Keratinocyte (primary cell): ENCODE results near the gene SNAI3. TPM values are rescaled to one million over a fixed set of nuclear protein-coding genes. Genes with fewer than 3 reads are reported as not detected.

ENCODE experiments used
- DNase-seq: peaks from one replicate; pipeline ENCODE4 v3.0.0-alpha.2; 2011; ENCODE audit warnings: low read depth, missing footprints, low spot score
- FAIRE-seq: peaks from 2 replicates; lab custom pipeline; 2011; peaks lifted over from hg19 to GRCh38; lab: Jason Lieb, UNC
- H2AFZ ChIP-seq: 2 replicates; pipeline ENCODE4 v1.6.0; 2012; ENCODE audit warnings: low read length, control low read depth, inconsistent platforms; ENCODE audit not compliant: control insufficient read depth
- H3K27ac ChIP-seq: 2 replicates; pipeline ENCODE4 v1.5.1; 2011; ENCODE audit warnings: low read length; ENCODE audit not compliant: control insufficient read depth, insufficient read depth
- H3K27me3 ChIP-seq: 3 replicates; pipeline ENCODE4 v1.6.0; 2011; ENCODE audit warnings: low read length; ENCODE audit not compliant: control insufficient read depth, insufficient read depth; ENCODE audit errors: extremely low read depth
- H3K36me3 ChIP-seq, 2 experiments: 2 replicates in 1 of 2; 3 replicates in 1 of 2; pipeline ENCODE4 v1.5.1; 2011; ENCODE audit warnings: low read length in 2 of 2, mild to moderate bottlenecking in 1 of 2; ENCODE audit not compliant: control insufficient read depth in 2 of 2, insufficient read depth in 2 of 2; ENCODE audit errors: extremely low read depth in 1 of 2
- H3K4me1 ChIP-seq: 3 replicates; pipeline ENCODE4 v1.5.1; 2011; ENCODE audit warnings: low read length; ENCODE audit not compliant: control insufficient read depth, insufficient read depth; ENCODE audit errors: extremely low read depth
- H3K4me2 ChIP-seq: 3 replicates; pipeline ENCODE4 v1.6.0; 2011; ENCODE audit warnings: low read depth, low read length; ENCODE audit not compliant: control insufficient read depth, insufficient read depth; ENCODE audit errors: extremely low read depth
- H3K4me3 ChIP-seq, 3 experiments: fragments of 200-600 bp in 1 of 3; sonication (generic) in 1 of 3; 2 replicates in 2 of 3; 3 replicates in 1 of 3; pipeline ENCODE4 v1.5.1; 2011 to 2016; ENCODE audit warnings: low read length in 3 of 3, mild to moderate bottlenecking in 3 of 3, control low read depth in 2 of 3, inconsistent platforms in 1 of 3, low read depth in 1 of 3, mixed read lengths in 1 of 3, mixed run types in 1 of 3, moderate library complexity in 1 of 3; ENCODE audit not compliant: control insufficient read depth in 2 of 3, insufficient read depth in 2 of 3; ENCODE audit errors: extremely low read depth in 1 of 3
- H3K79me2 ChIP-seq: 2 replicates; pipeline ENCODE4 v1.6.0; 2012; ENCODE audit warnings: low read length; ENCODE audit not compliant: control insufficient read depth, insufficient read depth
- H3K9ac ChIP-seq: 3 replicates; pipeline ENCODE4 v1.6.0; 2011; ENCODE audit warnings: low read length; ENCODE audit not compliant: control insufficient read depth, insufficient read depth; ENCODE audit errors: extremely low read depth
- H3K9me1 ChIP-seq: 3 replicates; pipeline ENCODE4 v1.6.0; 2011; ENCODE audit warnings: low read length; ENCODE audit not compliant: control insufficient read depth, insufficient read depth; ENCODE audit errors: extremely low read depth
- H3K9me3 ChIP-seq: 2 replicates; pipeline ENCODE4 v1.5.1; 2012; ENCODE audit warnings: low read depth, low read length; ENCODE audit not compliant: control insufficient read depth
- H4K20me1 ChIP-seq: 3 replicates; pipeline ENCODE4 v1.6.0; 2011; ENCODE audit warnings: low read length; ENCODE audit not compliant: control insufficient read depth, insufficient read depth; ENCODE audit errors: extremely low read depth
- EZH2 ChIP-seq: IDR thresholded peaks from one replicate; pipeline ENCODE4 v1.6.1; 2012; ENCODE audit warnings: inconsistent platforms, mild to moderate bottlenecking, low read length, moderate library complexity
- dilution Hi-C: fragments of 300-500 bp; cut with MboI; formaldehyde crosslinking; loops from one replicate; pipeline ENCODE4 v1.7.0; 2020; ENCODE audit warnings: low sequenced_read_pairs; ENCODE audit not compliant: extremely low pct_ligation_motif_present
- polyA plus RNA-seq, 5 experiments: library from polyadenylated mRNA; depleted of rRNA in 3 of 5; stranded (reverse) in 3 of 5; stranded (forward) in 1 of 5; unstranded in 1 of 5; fragments of >200 nt; gene quantifications; 1 replicate in 1 of 5; 2 replicates in 3 of 5; 3 replicates in 1 of 5; pipeline versions ENCODE4 v1.2.1 to v1.2.3, GENCODE V29; 2011 to 2012; ENCODE audit warnings: missing spikeins in 2 of 5, low read depth in 1 of 5, low replicate concordance in 1 of 5
- TF ChIP-seq, protein P1 (sequence below), 3 experiments: IDR thresholded peaks in 1 of 3; conservative IDR thresholded peaks in 1 of 3; optimal IDR thresholded peaks in 1 of 3; 2 replicates in 2 of 3; 3 replicates in 1 of 3; pipeline versions ENCODE3 to v1.5.1; 2011; ENCODE audit warnings: low read length in 3 of 3, mild to moderate bottlenecking in 3 of 3, moderate library complexity in 2 of 3, control low read depth in 1 of 3, inconsistent platforms in 1 of 3; ENCODE audit not compliant: insufficient read depth in 2 of 3; ENCODE audit errors: extremely low read depth in 1 of 3

SNAI3 gene
- polyA plus RNA-seq, 1 donor (not counting 4 experiments of a cell fraction or from before 2014, with no cell fraction given): not detected

DNA sequence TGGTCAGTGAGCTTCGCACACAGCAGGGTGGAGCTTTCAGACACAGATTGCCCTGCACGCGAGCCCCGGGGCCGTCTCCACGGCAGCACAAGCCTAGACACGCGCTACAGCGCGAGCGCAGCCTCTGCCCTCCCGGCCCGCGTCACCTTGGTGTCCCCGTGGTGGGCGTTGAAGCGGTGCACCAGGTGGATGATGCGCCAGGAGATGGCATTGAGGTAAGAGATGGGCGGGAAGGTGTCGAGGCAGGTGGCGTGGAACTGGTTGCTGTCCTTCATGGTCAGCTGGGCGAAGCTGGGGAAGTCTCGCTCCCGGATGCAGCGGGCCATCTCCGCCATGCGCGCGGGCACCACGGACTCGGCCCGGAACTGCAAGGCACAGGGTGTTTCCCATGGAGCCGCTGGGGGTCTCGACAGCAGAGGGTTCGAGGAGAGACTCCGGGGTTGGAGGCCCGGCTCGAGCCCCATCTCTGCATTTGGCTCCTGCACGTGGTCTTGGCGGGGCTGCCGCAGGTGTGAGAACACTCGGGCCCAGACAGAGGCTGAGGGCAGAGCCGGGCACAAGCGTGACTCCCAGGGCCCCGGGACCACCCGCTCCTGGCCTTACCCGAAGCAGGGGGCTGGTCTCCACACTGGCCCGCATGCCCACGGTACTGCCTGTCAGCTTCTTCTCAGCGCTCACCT is 31.1 kb downstream of the SNAI3 start:
- FAIRE-seq (no peak), DNase-seq (no peak)
- Histone ChIP-seq H4K20me1 (peaks cover 22% of the 10 kb centered on the region), H3K4me3 (no peak overlapping the region), H3K27me3 (no peaks in the 10 kb centered on the region), H3K79me2 (peaks cover 32% of the 10 kb centered on the region), H3K9ac (no peak overlapping the region), H3K4me2 (no peak overlapping the region), H3K9me3 (no peaks in the 10 kb centered on the region), H3K4me1 (no peaks in the 10 kb centered on the region), H2AFZ (no peak overlapping the region), H3K27ac (no peak overlapping the region), H3K9me1 (no peaks in the 10 kb centered on the region), H3K36me3 (peaks cover 48 to 49% of the 10 kb centered on the region in 2 experiments)
- dilution Hi-C loops: loop anchor here (25.0 kb wide), 1 partner anchor 107 kb away; no protein-coding TSS in a partner anchor
- no peak for TF ChIP-seq EZH2

DNA sequence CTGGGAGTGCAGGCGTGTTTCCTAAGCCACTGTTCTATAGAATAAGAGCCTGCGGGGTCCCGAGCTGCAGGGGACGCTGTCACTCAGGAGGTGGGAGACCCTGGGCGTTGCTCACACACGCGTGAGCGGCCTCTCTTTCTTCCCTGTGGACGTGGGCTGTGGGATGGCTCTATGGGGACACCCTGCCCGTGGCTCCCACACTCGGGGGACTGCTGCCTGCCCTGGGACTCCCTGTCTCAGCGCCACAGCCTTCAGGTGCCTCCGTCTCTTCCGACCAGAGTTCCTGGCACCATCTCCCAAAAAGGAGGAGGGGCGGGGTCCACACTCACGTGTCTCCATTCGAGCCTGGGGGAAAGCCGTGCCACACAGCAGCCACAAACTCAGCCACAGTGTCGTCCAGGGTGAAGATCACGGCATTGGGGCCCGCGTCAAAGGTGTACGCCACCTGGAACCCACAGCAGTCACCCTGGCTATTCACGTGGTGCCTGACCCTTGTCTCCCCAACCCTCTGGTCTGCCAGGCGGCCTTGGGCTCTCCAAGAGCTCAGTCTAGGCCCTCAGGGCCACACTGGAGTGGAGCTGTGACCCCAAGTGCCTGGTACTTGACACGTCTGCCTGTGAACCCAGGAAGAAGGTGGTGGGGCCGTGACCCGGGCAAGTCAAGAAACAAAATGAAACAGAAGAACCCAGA is 31.8 kb downstream of the SNAI3 start:
- Histone ChIP-seq H3K9me3 (no peaks in the 10 kb centered on the region), H3K4me3 (no peak overlapping the region), H3K27me3 (no peaks in the 10 kb centered on the region), H2AFZ (no peak overlapping the region), H3K9ac (no peak overlapping the region), H3K36me3 (peaks cover 44 to 45% of the 10 kb centered on the region in 2 experiments), H3K4me2 (no peak overlapping the region), H3K79me2 (peaks cover 25% of the 10 kb centered on the region), H3K4me1 (no peaks in the 10 kb centered on the region), H3K9me1 (no peaks in the 10 kb centered on the region), H4K20me1 (peaks cover 22% of the 10 kb centered on the region), H3K27ac (no peak overlapping the region)
- no peak for TF ChIP-seq EZH2
- TF ChIP-seq, protein P1, sequence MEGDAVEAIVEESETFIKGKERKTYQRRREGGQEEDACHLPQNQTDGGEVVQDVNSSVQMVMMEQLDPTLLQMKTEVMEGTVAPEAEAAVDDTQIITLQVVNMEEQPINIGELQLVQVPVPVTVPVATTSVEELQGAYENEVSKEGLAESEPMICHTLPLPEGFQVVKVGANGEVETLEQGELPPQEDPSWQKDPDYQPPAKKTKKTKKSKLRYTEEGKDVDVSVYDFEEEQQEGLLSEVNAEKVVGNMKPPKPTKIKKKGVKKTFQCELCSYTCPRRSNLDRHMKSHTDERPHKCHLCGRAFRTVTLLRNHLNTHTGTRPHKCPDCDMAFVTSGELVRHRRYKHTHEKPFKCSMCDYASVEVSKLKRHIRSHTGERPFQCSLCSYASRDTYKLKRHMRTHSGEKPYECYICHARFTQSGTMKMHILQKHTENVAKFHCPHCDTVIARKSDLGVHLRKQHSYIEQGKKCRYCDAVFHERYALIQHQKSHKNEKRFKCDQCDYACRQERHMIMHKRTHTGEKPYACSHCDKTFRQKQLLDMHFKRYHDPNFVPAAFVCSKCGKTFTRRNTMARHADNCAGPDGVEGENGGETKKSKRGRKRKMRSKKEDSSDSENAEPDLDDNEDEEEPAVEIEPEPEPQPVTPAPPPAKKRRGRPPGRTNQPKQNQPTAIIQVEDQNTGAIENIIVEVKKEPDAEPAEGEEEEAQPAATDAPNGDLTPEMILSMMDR (optimal IDR thresholded peaks at IDR 0.05 in 1 of 3, IDR thresholded peaks at IDR 0.05 in 1 of 3, conservative IDR thresholded peaks at IDR 0.05 in 1 of 3; ENCODE audit: extremely low read depth in 1 of 3, insufficient read depth in 2 of 3, low read length in 3 of 3): no peak
- DNase-seq (no peak), FAIRE-seq (no peak)
- dilution Hi-C loops: loop anchor here (25.0 kb wide), 1 partner anchor 108 kb away; no protein-coding TSS in a partner anchor
